Activated naive CD8-positive, alpha-beta T cell treated with anti-CD3 and anti-CD28 coated beads, Interleukin-2, amount 10 ng/mL, durations not matched to agents 7 days and 5 days (primary cell): ENCODE results near the gene CPNE2. TPM values are rescaled to one million over a fixed set of nuclear protein-coding genes. Genes with fewer than 3 reads are reported as not detected.
"Not testable (repeated sequence)": the region's sequence is repeated elsewhere in the genome, so short reads cannot be mapped to it uniquely, and the experiment has no call there.

ENCODE experiments used
- ATAC-seq: fragments of 150-1000 bp; cut with Tn5 transposase; one replicate; pipeline ENCODE4 v1.10.0; 2021; ENCODE audit warnings: low read depth, moderate library complexity
- POLR2A ChIA-PET: fragments of 350-600 bp; sonication (Branson Sonifier 250); formaldehyde crosslinking; loops from one replicate; lab custom pipeline; 2021; ENCODE audit warnings: antibody characterized with exemption; lab: Charles Lee
- DNase-seq: peaks from one replicate; pipeline ENCODE4 v3.0.0; 2021
- H3K27ac Mint-ChIP-seq: one replicate; pipeline ENCODE4 v1.8.0; 2022; ENCODE audit warnings: mild to moderate bottlenecking, mixed read lengths
- H3K27me3 Mint-ChIP-seq: one replicate; pipeline ENCODE4 v1.8.0; 2022; ENCODE audit warnings: mild to moderate bottlenecking, moderate library complexity, mixed read lengths
- H3K36me3 Mint-ChIP-seq: one replicate; pipeline ENCODE4 v1.8.0; 2021; ENCODE audit warnings: mild to moderate bottlenecking, mixed read lengths
- H3K4me1 Mint-ChIP-seq: one replicate; pipeline ENCODE4 v1.8.0; 2021; ENCODE audit warnings: mixed read lengths
- H3K4me3 Mint-ChIP-seq: one replicate; pipeline ENCODE4 v1.8.0; 2022; ENCODE audit warnings: mild to moderate bottlenecking, moderate library complexity, mixed read lengths
- H3K9me3 Mint-ChIP-seq: one replicate; pipeline ENCODE4 v1.8.0; 2021; ENCODE audit warnings: mixed read lengths
- total RNA-seq, 2 experiments: library from RNA; stranded (reverse); gene quantifications; one replicate each; pipeline ENCODE4 v1.2.3, GENCODE V29; 2021

CPNE2 gene
- total RNA-seq, 2 experiments from 2014 or later: 11.0 to 11.4 TPM

DNA sequence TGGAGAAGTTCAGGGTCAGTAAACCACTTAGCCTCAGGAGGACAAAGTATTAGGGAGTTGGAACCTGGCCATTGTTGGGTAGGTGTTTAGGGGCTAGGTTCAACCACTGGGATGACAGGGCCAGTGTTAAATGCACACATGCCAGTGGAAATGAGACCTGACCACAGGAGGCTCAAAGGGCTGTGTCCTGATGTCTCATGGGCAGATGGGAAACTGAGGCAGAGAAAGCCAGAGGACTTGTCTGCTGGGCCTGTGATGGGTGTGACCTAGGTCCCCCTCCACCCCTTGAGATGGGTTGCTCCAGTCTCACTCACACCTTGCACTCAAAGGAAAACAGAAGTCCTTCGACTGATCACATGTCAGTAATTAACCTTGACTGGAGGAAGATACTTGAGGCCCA is 16.0 kb downstream of the CPNE2 start:
- DNase-seq (no peak), ATAC-seq (no peak)
- H3K4me1 Mint-ChIP-seq: peaks cover 17% of the 10 kb centered on the region
- POLR2A ChIA-PET: interaction anchor here (0.7 kb wide), 1 partner anchor 92 kb away, joined by 4 read pairs; no protein-coding TSS in a partner anchor
- H3K9me3 Mint-ChIP-seq: no peaks in the 10 kb centered on the region
- peaks cover 3% of the 10 kb centered on the region for H3K27me3 Mint-ChIP-seq
- no peak overlapping the region for H3K4me3 Mint-ChIP-seq
- H3K36me3 Mint-ChIP-seq: no peaks in the 10 kb centered on the region
- no peak overlapping the region for H3K27ac Mint-ChIP-seq

DNA sequence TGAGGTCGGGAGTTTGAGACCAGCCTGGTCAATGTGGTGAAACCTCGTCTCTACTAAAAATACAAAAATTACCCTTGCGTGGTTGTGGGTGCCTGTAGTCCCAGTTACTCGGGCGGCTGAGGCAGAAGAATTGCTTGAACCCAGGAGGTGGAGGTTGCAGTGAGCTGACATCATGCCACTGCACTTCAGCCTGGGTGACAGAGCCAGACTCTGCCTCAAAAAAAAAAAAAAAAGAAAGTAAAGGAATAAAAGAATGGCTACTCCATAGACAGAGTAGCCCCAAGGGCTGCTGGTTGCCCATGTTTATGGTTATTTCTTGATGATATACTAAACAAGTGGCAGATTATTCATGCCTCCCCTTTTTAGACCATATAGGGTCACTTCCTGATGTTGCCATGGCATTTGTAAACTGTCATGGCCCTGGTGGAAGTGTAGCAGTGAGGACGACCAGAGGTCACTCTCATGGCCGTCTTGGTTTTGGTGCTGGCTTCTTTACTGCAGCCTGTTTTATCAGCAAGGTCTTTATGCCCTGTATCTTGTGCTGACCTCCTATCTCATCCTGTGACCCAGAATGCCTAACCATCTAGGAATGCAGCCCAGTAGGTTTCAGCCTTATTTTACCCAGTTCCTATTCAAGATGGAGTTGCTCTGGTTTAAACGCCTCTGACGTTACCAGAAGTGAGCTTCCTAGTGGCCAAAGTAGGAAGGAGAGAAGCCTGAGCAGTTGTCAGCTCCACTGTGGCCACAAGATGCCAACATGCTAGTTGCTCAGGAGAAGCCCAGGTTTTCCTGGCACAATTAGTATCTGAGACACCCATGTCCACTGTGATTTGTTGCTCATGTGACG is 17.1 kb downstream of the CPNE2 start:
- DNase-seq, H3K36me3 Mint-ChIP-seq, H3K9me3 Mint-ChIP-seq, H3K4me3 Mint-ChIP-seq, H3K27ac Mint-ChIP-seq, H3K27me3 Mint-ChIP-seq, ATAC-seq: not testable (repeated sequence)
- POLR2A ChIA-PET: interaction anchor here (0.8 kb wide), 1 partner anchor 11 kb away, joined by 3 read pairs; no protein-coding TSS in a partner anchor
- peaks cover 15% of the 10 kb centered on the region for H3K4me1 Mint-ChIP-seq

GRCh38 chr16:57110937-57111336 is 18.6 kb downstream of the CPNE2 start:
- ATAC-seq: no peak
- POLR2A ChIA-PET: interaction anchor here (0.7 kb wide), 1 partner anchor 23 kb away, joined by 3 read pairs; no protein-coding TSS in a partner anchor
- no peak for DNase-seq
- no peak overlapping the region for H3K4me3 Mint-ChIP-seq
- peaks cover 8% of the 10 kb centered on the region for H3K4me1 Mint-ChIP-seq
- peaks cover 3% of the 10 kb centered on the region for H3K27me3 Mint-ChIP-seq
- no peak overlapping the region for H3K27ac Mint-ChIP-seq
- H3K9me3 Mint-ChIP-seq: no peaks in the 10 kb centered on the region
- no peaks in the 10 kb centered on the region for H3K36me3 Mint-ChIP-seq

GRCh38 chr16:57111420-57111819 is 19.0 kb downstream of the CPNE2 start:
- no peak for DNase-seq
- no peak for ATAC-seq
- Mint-ChIP-seq H3K9me3 (no peaks in the 10 kb centered on the region), H3K27ac (no peak overlapping the region), H3K27me3 (peaks cover 3% of the 10 kb centered on the region), H3K4me1 (peaks cover 6% of the 10 kb centered on the region), H3K36me3 (no peaks in the 10 kb centered on the region), H3K4me3 (no peak overlapping the region)
- POLR2A ChIA-PET: interaction anchor here (0.7 kb wide), 1 partner anchor 22 kb away, joined by 3 read pairs; no protein-coding TSS in a partner anchor

GRCh38 chr16:57112403-57113041 is 20.1 kb downstream of the CPNE2 start:
- ATAC-seq (no peak), DNase-seq (no peak)
- Mint-ChIP-seq H3K4me3 (no peak overlapping the region), H3K27ac (no peak overlapping the region), H3K9me3 (no peaks in the 10 kb centered on the region), H3K4me1 (peaks cover 2% of the 10 kb centered on the region), H3K27me3 (peaks cover 3% of the 10 kb centered on the region), H3K36me3 (no peaks in the 10 kb centered on the region)
- POLR2A ChIA-PET: no interaction called here

GRCh38 chr16:57113042-57113453 is 20.7 kb downstream of the CPNE2 start:
- Mint-ChIP-seq H3K36me3 (no peaks in the 10 kb centered on the region), H3K27ac (no peak overlapping the region), H3K27me3 (peaks cover 3% of the 10 kb centered on the region), H3K4me1 (peaks cover 2% of the 10 kb centered on the region), H3K4me3 (no peak overlapping the region), H3K9me3 (no peaks in the 10 kb centered on the region)
- ATAC-seq (no peak), DNase-seq (no peak)
- POLR2A ChIA-PET: no interaction called here

- DNase-seq: no peak
- Mint-ChIP-seq H3K27ac (no peak overlapping the region), H3K27me3 (peaks cover 3% of the 10 kb centered on the region), H3K4me1 (peaks cover 3% of the 10 kb centered on the region), H3K9me3 (no peaks in the 10 kb centered on the region), H3K4me3 (no peak overlapping the region), H3K36me3 (no peaks in the 10 kb centered on the region)
- POLR2A ChIA-PET: no interaction called here
- no peak for ATAC-seq
Observed at GRCh38 chr16:57113664-57114063, 21.3 kb downstream of the CPNE2 start.

- DNase-seq: no peak
- no peak for ATAC-seq
- POLR2A ChIA-PET: no interaction called here
Observed at GRCh38 chr16:57115168-57115513, 22.8 kb downstream of the CPNE2 start.

DNA sequence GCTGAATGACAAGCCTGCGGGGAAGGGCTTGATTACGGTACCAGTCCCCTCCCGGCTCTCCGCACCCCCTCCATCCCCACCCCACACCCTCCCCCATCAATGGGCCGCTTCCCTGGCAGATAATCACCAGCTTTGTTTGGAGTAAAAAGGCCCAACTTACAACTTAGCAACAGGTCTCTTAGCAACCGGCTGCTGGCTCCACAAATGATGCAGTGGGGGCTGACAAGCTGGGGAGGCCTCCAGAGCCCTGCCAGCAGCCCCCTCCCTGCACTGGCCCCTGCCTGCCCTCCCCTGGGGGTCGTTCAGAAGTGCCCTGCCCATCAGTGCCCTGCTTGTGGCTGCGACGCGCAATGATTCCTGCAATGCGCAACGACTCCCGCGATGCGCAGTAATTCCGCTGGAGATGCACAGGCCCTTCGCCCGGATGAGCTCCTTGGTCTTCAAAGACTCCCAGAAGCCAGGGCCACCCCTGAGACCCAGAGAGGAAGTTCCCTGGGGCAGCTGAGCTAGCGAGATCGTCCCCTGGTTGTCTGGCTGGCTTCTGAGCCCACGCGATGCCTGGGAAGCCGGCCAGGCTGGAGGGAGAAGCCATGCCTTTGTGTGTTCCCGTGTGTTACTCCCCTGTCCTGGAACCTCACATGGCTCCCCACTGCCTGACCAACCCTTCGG is 23.3 kb downstream of the CPNE2 start:
- ATAC-seq (no peak), DNase-seq (no peak)
- Mint-ChIP-seq H3K27me3 (no peaks in the 10 kb centered on the region), H3K4me3 (no peak overlapping the region), H3K9me3 (no peaks in the 10 kb centered on the region), H3K27ac (peak overlapping the region; percentile 6), H3K36me3 (no peaks in the 10 kb centered on the region), H3K4me1 (peaks cover 1% of the 10 kb centered on the region)
- POLR2A ChIA-PET: no interaction called here

More at GRCh38 chr16:57115168-57115513, 22.8 kb downstream of the CPNE2 start:
- Mint-ChIP-seq H3K36me3 (no peaks in the 10 kb centered on the region), H3K27me3 (no peaks in the 10 kb centered on the region), H3K9me3 (no peaks in the 10 kb centered on the region), H3K4me3 (no peak overlapping the region), H3K4me1 (peaks cover 1% of the 10 kb centered on the region), H3K27ac (no peak overlapping the region)

- Mint-ChIP-seq H3K4me3 (no peak overlapping the region), H3K9me3 (no peaks in the 10 kb centered on the region), H3K27me3 (no peaks in the 10 kb centered on the region), H3K36me3 (no peaks in the 10 kb centered on the region), H3K4me1 (peaks cover 9% of the 10 kb centered on the region), H3K27ac (no peak overlapping the region)
- POLR2A ChIA-PET: no interaction called here
- DNase-seq (no peak), ATAC-seq (no peak)
Observed at GRCh38 chr16:57118461-57119084, 26.2 kb downstream of the CPNE2 start.

GRCh38 chr16:57123216-57123973 is 31.0 kb downstream of the CPNE2 start:
- ATAC-seq (no peak), DNase-seq (no peak)
- no peak overlapping the region for H3K4me3 Mint-ChIP-seq
- H3K9me3 Mint-ChIP-seq: no peaks in the 10 kb centered on the region
- H3K36me3 Mint-ChIP-seq: no peaks in the 10 kb centered on the region
- H3K4me1 Mint-ChIP-seq: peaks cover 42% of the 10 kb centered on the region
- H3K27me3 Mint-ChIP-seq: no peaks in the 10 kb centered on the region
- POLR2A ChIA-PET: interaction anchor here (1.9 kb wide), 1 partner anchor 31 kb away, joined by 4 read pairs; the partner anchor contains the start of gene CPNE2
- H3K27ac Mint-ChIP-seq: peak overlapping the region; percentile 79

GRCh38 chr16:57123974-57124674 is 31.7 kb downstream of the CPNE2 start:
- H3K27ac Mint-ChIP-seq: peak overlapping the region; percentile 79
- H3K9me3 Mint-ChIP-seq: no peaks in the 10 kb centered on the region
- H3K27me3 Mint-ChIP-seq: no peaks in the 10 kb centered on the region
- H3K4me1 Mint-ChIP-seq: peaks cover 49% of the 10 kb centered on the region
- peak overlapping the region; percentile 40 for H3K4me3 Mint-ChIP-seq
- H3K36me3 Mint-ChIP-seq: no peaks in the 10 kb centered on the region
- DNase-seq (no peak), ATAC-seq (no peak)
- POLR2A ChIA-PET: interaction anchor here (0.7 to 1.9 kb wide), 4 partner anchors 10 to 439 kb away, joined by 3 to 4 read pairs (median 3); partner anchors contain the start of gene CPNE2
